ENCODE measurements around the gene NT5M.

Gene NT5M

DNA sequence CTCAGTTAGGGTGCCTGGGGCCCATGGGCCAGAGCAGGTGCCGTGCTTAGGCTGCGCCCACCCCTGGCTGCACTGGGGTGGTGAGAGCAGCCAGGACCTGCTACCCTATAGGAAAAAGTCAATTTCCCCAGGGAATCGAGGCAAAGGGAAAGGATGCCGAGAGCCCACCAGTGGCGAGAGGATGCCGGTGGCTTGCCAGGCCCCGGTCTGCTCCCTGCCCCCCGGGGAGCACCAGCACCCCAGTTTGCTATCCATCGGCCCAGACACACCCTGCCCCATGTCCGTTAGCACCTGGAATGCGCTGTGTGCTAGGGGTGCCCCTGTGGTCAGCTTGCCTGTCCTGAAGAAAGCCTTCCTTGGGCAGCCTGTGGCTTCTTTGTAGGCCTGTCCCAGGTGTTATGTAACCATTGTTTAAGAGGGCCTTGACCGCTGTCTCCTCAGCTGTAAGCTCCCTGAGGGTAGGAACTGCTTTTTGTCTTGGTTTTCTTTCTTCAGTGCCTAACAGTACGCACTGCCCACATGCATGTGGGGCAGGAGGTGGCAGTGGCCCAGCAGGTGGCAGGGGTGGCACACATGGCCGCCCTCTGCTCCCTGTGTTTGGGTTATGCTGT, 40.8 kb downstream of the NT5M start:
- no peak for DNase-seq

DNA sequence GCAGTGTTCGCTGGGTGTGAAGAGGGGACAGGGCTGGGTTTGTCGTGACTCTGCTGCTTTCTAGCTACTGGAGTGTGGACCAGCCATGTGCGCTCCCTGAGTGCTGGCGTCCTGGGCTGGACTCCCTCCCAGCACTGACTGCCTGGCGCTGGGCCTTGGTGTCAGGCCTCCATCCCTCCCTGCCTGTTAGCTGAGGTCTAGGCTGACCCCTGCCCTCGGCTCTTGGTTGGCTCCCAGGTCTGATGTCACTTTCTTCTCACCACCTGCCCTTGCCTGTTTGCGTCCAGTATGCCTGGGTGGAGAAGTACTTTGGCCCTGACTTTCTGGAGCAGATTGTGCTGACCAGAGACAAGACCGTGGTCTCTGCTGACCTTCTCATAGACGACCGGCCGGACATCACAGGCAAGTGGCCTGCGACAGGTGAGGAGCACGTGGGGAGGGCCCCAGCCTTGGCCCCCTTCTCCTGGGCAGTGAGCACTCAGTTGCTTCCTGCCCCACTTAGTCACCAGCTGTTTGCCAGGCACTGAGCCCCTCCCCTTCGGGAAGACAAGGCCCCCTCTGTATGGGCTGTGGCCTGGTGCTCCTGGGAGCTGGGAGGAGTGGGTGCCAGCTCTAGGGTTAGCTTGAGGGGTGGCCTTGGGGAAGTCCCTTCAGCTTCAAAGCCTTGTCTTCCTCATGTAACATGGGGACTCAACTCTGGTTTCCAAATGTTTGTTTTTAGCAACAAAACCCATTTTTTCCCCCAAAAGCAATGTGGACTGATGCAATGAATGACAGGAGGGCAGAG, 41.5 kb downstream of the NT5M start:
- DNase-seq, result no peak

DNA sequence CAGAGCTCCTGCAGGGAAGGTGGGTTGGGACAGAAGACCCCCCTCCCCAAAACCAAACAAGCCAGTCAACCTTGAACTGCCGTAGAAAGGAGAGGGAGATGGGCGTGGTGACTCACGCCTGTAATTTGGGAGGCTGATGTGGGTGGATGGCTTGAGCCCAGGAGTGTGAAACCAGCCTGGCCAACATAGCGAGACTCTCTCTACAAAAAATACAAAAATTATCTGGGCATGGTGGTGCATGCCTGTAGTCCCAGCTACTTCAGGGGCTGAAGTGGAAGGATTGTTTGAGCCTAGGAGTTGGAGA, 42.1 kb downstream of the NT5M start:
- no peak for DNase-seq

DNA sequence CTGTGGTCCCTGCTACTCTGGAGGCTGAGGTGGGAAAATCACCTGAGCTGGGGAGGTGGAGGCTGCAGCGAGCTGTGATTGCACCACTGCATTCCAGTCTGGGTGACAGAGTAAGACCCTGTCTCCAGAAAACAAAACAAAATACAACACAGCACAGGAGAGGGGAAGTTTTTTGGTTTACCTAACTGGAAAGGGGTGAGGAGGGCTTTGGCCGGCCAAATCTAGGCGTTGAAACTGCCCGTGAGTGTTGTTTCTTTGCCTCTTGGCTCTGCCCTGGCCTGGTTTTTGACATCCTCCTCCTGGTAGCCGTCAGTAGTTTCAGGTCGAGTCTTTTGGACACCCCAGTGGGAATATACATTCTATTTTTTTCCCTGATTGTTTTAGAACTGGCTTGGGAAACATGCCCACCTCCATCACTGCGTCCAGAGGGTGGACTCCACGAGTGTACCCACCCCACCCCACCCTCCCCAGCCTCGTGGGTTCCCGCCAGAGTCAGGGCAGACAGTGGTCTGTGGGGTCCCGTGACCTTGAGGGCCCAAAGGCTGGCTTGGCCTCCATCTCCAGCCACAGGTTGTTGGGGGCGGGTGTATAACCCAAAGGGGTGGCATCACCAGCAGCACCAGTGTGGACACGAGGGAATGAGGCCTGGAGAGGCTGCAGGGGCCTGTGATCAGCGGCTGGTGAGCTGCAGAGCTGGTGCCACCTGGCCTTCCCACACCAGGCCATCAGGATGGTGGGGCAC, 42.7 kb downstream of the NT5M start:
- DNase-seq, result no peak

DNA sequence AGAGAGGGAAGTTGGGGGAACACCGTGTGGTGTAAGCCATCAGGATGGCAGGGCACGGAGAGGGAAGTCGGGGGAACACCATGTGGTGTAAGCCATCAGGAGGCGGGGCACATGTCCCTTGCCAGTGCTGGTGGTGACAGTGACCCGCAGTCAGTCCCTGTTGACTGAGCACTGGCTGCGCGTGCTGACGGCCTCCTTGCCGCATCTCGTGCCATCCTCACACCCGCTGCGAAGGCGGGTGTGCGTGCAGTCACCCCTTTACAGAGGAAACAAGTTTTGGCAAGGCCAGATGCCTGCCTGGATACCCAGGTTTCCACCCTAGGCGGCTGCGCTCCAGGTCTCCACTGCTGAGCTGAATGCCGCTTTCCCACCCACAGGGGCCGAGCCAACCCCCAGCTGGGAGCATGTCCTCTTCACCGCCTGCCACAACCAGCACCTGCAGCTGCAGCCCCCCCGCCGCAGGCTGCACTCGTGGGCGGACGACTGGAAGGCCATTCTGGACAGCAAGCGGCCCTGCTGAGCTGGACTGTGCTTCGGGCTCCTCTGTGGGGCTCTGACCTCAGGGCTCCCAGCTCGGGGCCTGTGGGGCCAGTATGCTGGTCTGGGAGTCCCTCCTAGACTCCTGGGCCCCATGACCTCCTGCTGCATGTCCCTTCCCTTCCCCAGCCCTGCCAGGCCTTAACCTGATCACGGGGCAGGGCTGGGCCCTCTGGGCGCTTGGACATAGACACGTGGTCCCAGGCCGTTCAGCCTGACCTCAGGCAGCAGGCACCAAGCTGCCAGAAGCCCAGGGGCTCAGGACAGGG, 43.5 kb downstream of the NT5M start:
- no peak for DNase-seq

DNA sequence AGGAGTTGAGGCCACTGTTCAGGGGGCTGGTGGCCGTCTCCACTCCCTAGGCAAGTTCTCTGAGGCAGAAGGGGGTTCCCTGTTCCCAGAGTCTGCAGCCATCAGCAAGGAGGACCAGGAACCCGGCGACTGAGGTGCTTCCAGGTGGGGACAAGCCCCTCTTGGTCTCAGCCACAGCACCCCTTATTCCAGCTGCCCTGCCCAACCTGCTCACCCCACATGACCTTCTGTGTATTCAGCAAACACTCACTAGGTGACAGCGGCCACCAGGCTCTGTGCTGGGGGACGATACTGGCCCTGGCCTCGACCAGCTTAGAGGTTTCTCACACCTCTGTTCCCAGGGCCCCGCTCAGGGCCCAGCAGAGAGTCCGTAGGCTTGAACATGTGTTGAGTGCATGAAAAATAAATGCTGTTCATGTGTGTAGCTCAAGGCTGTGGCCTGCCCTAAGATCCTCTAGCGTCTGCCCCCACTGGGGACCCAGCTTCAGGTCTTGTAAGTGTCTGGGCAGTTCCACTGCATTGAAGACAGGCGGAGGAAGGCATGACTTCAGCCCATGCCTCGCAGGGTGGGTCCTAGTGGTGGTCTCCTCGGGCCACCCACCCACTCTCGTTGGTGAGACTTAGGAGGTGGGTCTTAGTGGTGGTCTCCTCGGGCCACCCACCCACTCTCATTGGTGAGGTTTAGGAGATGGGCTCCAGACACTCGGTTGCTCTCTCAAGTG, 44.2 kb downstream of the NT5M start:
- no peak for DNase-seq

DNA sequence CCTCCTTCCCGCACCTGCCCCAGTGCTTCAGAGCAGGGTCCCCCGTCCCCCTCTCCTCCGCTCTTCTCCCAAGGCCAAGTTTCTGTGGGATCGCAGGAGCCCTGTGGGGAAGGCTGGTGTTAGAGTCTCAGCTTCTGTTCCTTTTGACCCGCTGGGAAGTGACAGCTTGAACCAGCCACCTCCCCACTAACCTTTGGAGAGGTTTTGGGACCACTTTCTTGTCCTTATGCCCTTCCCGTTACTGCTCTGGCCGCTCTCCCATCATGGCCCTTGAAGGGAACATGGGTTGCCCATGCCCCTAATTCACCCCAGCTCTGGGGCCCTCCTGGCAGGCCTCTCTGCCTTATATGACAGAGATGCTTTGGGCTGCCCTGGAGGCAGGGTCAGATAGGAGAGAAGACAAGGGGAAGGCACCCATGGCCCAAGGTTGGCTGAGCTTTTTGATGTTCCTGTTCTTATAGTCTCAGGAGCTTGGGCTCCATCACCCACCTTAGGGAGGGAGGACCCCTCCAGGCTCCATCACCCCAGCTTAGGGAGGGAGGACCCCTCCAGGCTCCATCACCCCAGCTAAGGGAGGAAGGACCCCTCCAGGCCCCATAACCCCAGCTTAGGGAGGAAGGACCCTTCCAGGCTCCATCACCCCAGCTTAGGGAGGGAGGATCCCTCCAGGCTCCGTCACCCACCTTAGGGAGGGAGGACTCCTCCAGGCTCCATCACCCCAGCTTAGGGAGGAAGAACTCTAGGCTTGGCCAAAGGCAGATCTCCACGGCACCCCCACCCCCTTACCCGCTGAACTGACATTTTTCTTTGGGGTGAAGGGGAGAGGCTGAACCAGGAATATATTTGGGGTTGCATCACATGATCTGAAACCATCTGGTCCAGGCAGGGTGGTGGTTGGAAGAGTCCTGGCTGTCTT, 45.0 kb downstream of the NT5M start:
- DNase-seq, result no peak

DNA sequence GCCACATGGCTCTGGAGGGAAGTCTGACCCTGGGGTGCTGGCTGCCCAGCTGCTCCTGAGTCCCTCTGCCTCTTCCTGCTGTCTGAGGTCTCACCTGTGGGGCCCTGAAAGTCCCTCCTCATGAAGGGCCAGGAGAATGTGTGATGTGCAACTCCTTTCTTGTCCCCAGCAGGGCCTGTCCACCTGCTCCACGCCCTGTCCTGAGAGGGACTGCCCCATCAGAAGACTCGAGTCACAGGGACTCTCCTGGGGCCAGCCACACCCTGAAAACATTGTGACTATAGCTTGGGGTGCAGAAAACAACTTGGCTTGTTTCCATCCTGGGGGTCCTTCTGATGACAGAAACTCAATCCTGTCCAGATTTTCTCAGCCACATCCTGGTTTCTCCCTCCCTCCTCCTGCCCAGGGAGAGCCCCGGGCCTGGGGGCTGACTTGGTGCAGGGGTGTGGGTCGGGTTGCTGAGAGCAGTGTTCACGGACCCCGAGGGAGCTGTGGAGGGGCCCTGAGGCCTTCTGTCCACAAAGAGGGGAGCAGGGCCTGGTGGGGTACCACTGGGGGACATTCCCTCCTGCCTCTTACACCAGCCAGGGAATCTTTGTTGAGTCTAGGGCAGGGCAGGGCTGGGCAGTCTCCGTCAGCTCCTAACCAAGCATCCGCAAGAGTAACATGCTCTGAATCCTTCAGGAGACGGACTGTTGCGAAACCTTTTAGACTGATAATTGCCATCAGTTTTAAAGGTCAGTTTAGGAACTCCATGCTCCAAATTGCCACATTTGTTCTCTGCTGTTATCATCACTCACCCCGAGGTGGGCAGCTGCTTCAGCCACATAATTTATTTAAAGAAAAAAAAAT, 45.9 kb downstream of the NT5M start:
- no peak for DNase-seq

DNA sequence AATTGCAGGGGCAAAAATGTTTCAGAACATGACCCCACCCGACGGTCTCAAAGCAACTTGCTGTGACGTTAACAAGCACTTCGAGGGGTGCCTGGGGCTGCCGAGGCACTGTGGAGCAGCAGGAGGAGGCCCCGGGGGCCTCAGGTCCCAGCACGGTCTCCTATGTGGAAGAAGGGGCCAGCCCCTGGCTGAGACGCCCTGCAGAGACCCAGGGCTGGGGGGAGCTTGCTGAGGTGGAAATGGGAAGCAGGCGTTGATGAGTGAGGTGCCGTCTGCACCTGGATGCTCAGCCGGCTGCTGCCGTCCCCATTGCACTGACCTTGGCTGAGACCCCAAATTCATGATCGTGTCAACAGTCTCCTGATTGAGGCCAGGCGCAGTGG, 46.5 kb downstream of the NT5M start:
- no peak for DNase-seq

DNA sequence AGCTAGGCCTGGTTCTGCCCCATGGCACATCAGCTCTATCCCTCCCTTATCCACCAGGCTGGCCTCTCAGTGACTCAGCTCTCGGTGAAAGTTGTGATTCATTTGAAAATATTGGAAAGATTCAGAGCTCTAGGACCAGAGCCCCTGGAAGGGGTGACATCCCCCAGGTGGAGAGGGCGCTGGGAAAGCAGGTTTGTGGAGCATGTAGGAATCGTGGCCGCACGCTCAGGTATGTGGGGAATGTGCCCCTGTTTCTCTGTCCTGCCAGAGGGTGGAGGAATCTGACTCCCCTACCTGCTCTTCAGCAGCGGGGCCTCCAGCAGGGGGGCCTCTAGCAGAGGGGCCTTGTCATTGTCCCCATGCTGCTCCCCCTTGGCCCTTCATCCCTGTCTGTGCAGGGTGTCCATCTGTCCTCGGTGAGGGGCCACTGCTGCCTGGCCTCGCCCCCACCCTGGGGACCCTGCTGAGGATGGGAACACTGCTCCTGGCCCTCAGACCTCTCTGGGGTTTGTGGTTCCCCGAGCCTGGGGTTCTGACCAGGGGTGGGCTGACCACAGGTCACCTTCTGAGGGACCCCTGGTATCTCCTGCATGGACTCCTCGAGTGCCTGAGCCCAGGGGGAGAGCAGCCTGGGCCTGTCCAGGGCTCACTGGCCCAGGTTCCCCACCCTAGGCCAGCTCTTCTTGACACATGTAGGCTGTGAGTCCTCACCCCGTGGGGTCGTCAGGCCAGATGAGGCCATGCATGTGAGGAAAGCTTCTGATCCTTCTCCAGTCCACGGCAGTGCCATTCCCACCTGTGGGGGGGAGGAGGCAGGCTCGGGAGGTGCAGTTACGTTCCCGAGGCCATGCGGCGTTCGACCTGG, 47.5 kb downstream of the NT5M start:
- no peak for DNase-seq

DNA sequence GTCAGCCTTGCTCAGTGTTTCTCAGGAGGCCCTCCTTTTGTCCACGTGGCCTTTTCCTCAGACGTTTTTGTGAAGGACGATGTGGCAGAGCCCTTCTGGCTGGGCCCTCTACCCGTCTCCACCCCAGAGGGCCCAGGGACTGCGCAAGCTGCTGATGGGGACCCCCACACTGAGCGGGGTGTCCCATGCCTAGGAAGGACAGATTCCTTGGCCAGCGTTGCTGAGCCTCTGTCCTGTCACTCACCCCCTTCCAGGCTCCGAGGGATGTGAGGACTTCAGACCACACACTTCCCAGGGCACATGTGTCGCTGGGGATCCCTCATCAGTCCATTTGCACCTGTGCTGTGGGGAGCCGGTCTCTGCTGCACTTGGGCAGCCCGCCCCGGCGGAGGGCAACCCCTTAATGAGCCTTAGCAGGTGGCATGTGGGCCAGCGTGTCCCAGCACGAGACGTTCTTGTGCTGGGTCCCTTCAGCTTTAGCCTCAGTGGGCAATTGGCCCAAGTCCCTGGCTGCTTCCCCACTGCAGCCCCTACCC, 48.3 kb downstream of the NT5M start:
- no peak for DNase-seq

DNA sequence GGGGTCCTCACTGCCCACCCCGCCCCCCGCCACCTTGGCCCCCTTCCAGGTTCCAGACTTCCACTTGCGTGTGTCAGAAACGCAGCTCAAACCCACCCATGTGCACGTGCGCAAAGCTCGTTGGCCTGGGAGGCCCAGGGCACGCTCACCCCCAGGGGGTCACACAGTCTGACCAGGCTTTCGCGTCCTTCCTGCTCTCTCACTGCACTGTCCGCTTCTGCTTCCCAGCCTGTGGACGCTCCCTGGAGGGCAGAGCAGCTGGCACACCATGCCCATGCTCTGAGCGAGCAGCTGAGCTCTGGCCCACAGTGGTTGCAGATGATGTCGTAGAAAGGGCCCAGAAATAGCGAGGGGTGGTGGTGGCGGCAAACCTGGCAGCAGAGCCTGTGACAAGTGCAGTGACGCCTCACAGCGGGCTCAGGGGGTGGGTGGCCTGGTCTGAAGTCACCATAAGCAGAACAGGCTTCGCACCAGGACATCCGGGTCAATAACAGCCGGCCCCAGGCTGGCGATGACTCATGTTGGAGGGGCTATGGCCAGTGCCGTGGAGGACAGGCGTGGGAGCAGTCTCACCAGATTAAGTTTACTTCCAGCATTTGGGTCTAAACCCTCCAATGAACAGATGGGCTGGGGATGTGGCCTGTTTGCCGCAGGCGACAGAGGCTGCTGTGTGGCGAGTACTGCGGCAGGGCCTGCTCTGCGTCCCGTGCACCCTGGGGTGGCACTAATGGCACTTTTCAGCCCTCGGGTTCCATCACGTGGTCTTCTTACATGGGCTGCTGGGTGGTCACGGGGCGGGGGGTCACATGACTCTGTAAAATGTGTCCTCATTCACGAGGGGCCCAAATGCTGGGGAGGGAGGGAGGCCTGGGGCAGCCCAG, 49.0 kb downstream of the NT5M start:
- no peak for DNase-seq

DNA sequence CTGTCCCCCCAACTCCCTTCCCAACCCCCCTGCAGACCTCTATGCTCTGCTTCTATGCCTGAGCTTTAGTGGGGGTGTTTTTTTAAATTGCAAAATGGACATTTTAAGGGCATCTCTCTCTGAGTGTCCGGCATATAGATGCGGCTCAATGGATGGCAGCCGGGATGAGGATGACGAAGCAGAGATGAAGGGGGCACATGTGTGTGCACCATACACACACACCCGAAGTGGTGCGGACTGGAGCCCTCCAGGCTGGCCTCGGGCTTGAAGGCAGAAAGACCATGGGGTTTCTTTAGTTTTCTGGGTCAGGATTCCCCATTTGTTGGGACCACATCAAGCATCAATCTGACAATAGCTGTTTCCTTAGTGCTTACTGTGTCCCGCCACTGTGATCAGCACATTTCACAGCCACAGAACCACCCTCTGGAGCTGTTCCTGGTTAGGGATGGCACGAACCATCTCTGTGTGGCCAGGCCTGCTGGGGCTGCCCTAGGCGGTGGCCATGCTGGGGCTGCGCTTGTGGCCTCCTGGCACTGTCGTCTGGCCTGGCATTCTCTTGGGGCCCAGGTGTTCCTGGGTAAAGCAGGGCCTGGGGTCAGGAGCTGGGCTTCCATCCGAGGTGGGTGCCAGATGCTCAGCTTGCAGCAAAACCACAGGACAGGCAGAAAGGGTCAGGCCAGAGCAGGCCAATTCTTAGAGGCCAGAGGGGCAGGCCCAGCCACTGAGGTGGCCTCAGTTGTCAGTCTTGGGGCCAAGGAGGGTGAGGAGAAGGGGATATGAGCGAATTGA, 49.9 kb downstream of the NT5M start:
- no peak for DNase-seq

DNA sequence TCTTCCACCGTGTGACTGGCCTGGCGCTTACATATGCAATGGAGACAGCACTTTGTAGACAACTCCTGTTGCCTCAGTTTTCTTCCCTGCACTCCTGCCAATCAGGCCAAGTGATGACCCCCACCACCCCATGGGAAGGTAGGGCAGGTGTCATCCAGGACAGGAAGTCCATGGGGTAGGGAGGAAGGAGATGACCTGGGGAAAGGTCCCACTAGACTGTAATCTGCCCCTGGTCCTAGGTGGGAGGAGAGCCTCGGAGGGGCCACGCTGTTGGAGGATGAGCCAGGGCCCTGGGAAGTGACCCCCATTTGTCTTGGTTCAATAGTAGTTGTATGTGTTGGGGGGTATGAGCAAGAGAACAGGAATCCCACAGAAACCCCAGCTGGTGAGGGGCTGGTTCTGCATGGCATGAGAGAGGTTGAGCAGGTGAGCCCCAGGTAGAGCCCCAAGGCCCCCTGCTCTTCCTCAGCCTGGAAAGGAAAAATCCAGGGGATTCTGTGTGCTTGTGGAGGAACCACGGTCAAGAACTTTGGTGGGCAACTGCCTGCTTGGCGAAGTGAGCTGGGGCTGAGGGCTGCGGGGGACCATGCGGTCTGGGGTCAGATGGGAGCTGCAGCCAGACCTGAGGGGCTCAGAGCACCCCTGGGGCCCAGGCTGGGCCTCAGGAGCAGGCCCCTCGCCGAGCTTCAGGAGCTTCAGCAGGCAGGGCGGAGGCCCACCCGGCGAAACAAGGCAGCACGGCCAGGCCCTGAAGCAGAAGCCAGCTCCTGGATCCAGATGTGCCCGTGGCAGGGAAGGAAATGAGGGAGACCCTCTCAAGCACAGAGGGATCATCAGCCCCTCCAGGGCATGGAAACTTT, 50.7 kb downstream of the NT5M start:
- DNase-seq, result no peak

DNA sequence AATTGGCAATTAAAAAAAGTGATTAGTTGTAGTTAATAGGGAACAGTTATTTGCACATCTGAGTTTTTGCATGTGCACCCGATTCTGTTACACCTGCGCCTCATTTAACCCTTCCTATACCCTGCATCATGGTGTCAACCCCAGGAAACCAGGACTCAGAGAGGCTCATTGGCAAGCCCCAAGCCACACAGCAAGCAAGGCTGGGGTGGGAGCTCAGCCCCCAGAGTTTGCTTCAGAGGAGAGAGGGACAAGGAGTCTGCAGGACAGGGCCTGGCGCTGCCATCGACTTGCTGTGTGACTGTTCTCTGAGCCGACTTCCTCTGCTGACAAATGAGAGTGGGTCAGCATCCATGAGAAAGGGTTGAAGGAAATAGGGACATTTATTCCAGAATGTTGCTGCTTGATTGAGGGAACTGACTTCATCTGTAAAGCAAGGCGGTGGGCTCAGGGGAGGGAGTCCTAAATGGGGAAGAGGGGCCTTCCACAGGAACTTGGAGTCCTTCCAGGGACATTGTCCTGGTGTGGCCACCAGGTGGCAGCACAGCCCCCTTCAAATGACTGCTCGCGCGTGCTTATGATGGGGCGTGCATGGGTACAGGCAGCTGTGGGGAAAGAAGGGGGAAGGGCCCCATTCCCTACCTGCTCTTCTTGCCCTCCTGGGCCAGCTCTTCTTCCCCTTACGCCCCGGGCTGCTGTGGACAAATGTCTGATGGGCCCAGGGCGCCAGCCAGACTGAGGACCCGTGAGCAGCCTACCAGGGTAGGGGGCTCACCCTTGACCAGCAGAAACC, 51.6 kb downstream of the NT5M start:
- peak; percentile 69 for DNase-seq

DNA sequence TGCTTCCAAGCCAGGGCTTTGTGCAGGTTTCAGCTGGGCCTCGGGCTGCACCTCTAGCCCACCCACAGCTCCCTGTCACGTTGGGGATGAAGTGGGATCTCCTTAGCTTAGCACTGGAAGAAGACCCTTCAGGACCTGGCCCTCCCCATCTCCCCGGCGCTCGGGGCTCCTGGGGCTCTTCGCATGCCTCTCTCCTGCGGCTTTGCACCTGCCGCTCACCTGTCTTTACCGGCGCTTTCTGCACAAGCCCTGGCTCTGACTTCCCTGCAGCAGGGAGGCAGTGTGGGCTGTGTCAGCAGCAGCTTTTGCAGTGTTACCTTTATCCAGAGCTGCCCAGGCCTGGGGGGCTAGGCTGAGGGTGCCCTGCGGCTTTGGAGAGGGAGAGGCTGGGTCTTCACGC, 52.3 kb downstream of the NT5M start:
- no peak for DNase-seq
